Measurements from ENCODE around the gene CALB2. TPM values are rescaled to one million over a fixed set of nuclear protein-coding genes. Genes with fewer than 3 reads are reported as not detected.

The CALB2 gene
- total RNA-seq, 4 donors from 2014 or later = 0.23 to 3.2 (median 0.31) TPM; not detected in 1

DNA sequence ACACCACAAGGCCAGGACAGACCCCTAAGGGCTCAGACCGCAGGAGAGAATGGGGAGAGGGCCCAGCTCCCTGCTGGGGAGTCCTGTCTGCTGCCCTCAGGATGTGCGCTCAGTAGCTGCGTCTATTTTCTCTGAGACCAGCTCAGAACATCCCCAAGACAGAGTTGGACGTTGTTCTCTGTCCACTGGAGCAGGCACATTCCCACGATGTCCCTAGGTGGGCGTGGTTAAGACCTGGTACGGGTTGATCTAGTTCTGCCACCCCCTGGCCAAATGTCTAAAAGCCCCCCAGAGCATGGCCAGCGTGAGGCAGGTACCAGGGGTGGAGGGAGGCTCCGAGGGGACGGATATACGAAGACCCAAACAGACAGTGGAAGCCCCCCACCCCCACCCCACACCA is 842 bp upstream of the CALB2 start:
- DNase-seq (no peak), ATAC-seq (no peak)
- Histone ChIP-seq H3K36me3 (no peaks in the 10 kb centered on the region), H3K9me3 (no peaks in the 10 kb centered on the region), H3K4me3 (no peak overlapping the region), H3K4me1 (peaks cover 0 to 4% of the 10 kb centered on the region in 2 donors), H3K27ac (no peak overlapping the region), H3K27me3 (peaks cover 0 to 14% (median 13%) of the 10 kb centered on the region in 3 donors)
- in situ Hi-C loops (cut with MboI; ENCODE audit: low sequenced_read_pairs in 4 of 4) (no loop called here), intact Hi-C loops (cut with DNase I; ENCODE audit: low total_unique reads) (no loop called here)
- TF ChIP-seq, protein P1, sequence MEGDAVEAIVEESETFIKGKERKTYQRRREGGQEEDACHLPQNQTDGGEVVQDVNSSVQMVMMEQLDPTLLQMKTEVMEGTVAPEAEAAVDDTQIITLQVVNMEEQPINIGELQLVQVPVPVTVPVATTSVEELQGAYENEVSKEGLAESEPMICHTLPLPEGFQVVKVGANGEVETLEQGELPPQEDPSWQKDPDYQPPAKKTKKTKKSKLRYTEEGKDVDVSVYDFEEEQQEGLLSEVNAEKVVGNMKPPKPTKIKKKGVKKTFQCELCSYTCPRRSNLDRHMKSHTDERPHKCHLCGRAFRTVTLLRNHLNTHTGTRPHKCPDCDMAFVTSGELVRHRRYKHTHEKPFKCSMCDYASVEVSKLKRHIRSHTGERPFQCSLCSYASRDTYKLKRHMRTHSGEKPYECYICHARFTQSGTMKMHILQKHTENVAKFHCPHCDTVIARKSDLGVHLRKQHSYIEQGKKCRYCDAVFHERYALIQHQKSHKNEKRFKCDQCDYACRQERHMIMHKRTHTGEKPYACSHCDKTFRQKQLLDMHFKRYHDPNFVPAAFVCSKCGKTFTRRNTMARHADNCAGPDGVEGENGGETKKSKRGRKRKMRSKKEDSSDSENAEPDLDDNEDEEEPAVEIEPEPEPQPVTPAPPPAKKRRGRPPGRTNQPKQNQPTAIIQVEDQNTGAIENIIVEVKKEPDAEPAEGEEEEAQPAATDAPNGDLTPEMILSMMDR (IDR thresholded peaks at IDR 0.05 in 4 of 5, conservative IDR thresholded peaks at IDR 0.05 in 1 of 5) = no peak
- no peak for TF ChIP-seq POLR2A (IDR thresholded peaks at IDR 0.05)

DNA sequence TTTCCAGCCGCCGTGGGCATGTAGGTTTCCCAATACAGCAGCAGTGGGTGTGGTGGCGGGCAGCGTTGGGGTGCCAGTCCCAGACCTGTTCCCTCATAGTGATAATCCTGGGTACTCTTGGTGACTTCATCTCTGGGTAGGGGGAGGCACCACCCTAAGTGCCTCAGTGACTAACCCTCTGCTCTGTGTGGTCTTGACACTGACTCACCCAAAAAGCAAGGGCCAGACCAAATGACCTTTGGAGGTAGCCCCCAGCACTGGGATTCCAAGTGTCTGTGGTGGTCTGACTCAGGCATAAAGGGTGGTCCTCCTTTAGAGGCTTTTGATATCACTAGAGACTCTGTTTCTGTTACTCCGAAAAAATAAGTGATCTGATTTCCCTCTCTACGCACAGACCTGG is 908 bp downstream of the CALB2 start:
- no peak overlapping the region for H3K27ac ChIP-seq
- H3K9me3 ChIP-seq = no peaks in the 10 kb centered on the region
- DNase-seq = no peak
- H3K4me3 ChIP-seq = no peak overlapping the region
- intact Hi-C loops (cut with DNase I; ENCODE audit: low total_unique reads) (no loop called here), in situ Hi-C loops (cut with MboI; ENCODE audit: low sequenced_read_pairs in 4 of 4) (no loop called here)
- TF ChIP-seq POLR2A (IDR thresholded peaks at IDR 0.05) = no peak
- TF ChIP-seq, protein P1 (IDR thresholded peaks at IDR 0.05 in 4 of 5, conservative IDR thresholded peaks at IDR 0.05 in 1 of 5) = no peak
- no peak for ATAC-seq
- peaks cover 0 to 14% (median 13%) of the 10 kb centered on the region in 3 donors for H3K27me3 ChIP-seq
- peaks cover 0 to 4% of the 10 kb centered on the region in 2 donors for H3K4me1 ChIP-seq
- no peaks in the 10 kb centered on the region for H3K36me3 ChIP-seq

DNA sequence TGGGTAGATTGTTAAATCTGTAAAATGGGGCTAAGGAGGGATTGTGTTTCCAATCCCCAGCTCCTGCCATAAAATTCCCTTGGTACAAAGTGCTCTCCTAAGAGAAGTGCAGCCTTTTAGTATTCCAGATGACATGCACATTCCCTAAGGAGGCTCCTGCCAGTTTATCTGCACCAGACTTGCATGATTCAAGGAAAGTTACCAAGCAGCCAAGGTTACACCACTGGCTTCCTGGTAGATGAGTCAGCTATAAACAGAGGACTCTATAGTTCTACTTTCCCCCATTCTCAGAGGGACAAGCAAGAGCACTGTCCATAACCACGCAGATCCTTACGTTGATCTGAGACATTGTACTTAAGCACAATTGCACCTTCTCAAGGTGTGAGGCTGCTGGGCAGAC is 1.9 kb downstream of the CALB2 start:
- Histone ChIP-seq H3K4me1 (peaks cover 0 to 4% of the 10 kb centered on the region in 2 donors), H3K36me3 (no peaks in the 10 kb centered on the region), H3K27me3 (peaks cover 0 to 14% (median 13%) of the 10 kb centered on the region in 3 donors), H3K4me3 (no peak overlapping the region), H3K27ac (no peak overlapping the region), H3K9me3 (no peaks in the 10 kb centered on the region)
- ATAC-seq (no peak), DNase-seq (no peak)
- intact Hi-C loops (cut with DNase I; ENCODE audit: low total_unique reads) = no loop called here
- TF ChIP-seq POLR2A (IDR thresholded peaks at IDR 0.05) = no peak
- TF ChIP-seq, protein P1 (IDR thresholded peaks at IDR 0.05 in 4 of 5, conservative IDR thresholded peaks at IDR 0.05 in 1 of 5) = no peak
- in situ Hi-C loops (cut with MboI; ENCODE audit: low sequenced_read_pairs in 4 of 4) = no loop called here

DNA sequence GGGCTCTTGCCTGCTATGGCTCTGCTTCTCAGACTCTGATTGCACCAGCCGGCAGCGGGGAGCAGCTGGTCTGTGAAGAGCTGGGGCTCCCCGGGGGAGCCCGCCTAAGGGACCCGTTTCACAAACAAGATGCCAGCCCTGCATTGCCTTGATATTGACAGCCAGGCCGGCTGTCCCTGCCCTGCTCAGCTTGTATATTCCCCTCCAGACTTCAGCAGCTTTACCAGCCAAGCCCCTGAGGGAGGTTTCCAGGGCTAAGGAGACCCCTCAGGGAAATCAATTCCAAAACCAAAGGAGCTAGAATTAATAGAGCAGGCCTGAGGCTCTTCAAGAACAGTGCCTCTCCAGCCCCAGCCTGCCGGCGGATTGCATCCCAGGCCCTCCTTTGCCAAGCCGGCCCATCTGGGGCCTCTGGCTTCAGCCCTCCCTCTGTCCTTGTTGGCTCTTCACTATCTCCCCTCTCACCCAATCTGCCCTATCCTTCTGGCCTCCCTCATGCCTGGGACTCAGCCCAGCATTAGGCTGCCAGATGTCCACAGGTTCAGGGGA is 5.7 kb downstream of the CALB2 start:
- H3K9me3 ChIP-seq = no peaks in the 10 kb centered on the region
- H3K27ac ChIP-seq = no peak overlapping the region
- peaks cover 0 to 9% (median 7%) of the 10 kb centered on the region in 3 donors for H3K27me3 ChIP-seq
- H3K4me3 ChIP-seq = no peak overlapping the region
- ATAC-seq = no peak
- in situ Hi-C loops (cut with MboI; ENCODE audit: low sequenced_read_pairs in 4 of 4) (no loop called here), intact Hi-C loops (cut with DNase I; ENCODE audit: low total_unique reads) (no loop called here)
- DNase-seq = no peak
- no peaks in the 10 kb centered on the region for H3K36me3 ChIP-seq
- TF ChIP-seq, protein P1 (IDR thresholded peaks at IDR 0.05 in 4 of 5, conservative IDR thresholded peaks at IDR 0.05 in 1 of 5) = no peak
- TF ChIP-seq POLR2A (IDR thresholded peaks at IDR 0.05) = no peak
- no peaks in the 10 kb centered on the region for H3K4me1 ChIP-seq

DNA sequence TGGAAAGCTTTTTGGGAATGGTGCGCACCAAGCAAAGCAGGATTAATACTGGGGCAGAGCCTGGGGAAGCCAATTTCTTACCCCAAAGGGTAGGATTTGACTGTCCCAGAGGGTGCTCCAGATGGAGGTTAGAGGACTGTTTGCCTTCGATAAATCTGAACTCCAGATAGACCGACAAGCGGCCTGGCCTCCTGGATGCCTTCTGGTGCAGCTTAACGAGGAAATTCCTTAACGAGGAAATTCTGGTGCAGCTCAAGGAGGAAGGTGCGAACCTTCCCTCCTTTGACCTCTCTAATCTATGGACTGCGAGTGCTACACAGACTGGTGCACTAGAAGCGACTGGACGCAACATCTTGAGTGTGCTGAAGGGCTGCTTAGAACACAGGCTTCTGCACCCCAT is 6.5 kb downstream of the CALB2 start:
- Histone ChIP-seq H3K9me3 (no peaks in the 10 kb centered on the region), H3K27me3 (peaks cover 0 to 1% (median under 1%) of the 10 kb centered on the region in 3 donors), H3K36me3 (no peaks in the 10 kb centered on the region), H3K27ac (no peak overlapping the region), H3K4me1 (no peaks in the 10 kb centered on the region), H3K4me3 (no peak overlapping the region)
- in situ Hi-C loops (cut with MboI; ENCODE audit: low sequenced_read_pairs in 4 of 4) = no loop called here
- no peak for DNase-seq
- TF ChIP-seq, protein P1 (IDR thresholded peaks at IDR 0.05 in 4 of 5, conservative IDR thresholded peaks at IDR 0.05 in 1 of 5) = no peak
- no peak for TF ChIP-seq POLR2A (IDR thresholded peaks at IDR 0.05)
- intact Hi-C loops (cut with DNase I; ENCODE audit: low total_unique reads) = no loop called here
- ATAC-seq = no peak

Data from gastrocnemius medialis (tissue), 4 donors.